Measurements from ENCODE around the gene ACTA2. TPM values are rescaled to one million over a fixed set of nuclear protein-coding genes. Genes with fewer than 3 reads are reported as not detected.

Gene ACTA2
- total RNA-seq, 1 donor from 2014 or later, result 42.4 TPM

DNA sequence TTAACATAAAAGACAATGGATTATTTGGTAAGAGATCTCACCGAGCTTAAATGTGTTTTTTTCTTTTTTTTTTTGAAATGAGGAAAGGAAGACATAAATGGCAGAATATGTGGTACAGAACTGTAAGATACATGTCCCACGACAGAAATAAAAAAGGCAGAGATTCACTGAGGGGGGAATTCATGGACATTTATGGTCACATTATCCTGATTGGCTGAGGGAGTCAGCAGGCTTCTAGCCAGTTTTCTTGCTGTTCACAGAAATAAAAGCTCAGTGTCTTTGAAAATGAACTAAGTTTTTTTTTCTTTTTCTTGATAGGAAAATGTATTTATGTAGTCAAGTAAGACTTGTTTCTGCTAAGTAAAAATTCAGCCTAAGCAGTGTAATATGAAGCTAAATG lies 29.8 kb upstream of the ACTA2 start:
- no peak for TF ChIP-seq CTCF (conservative IDR thresholded peaks at IDR 0.05; ENCODE audit: low read depth, low read length)
- no peak for DNase-seq (ENCODE audit: low read depth)
- no peak overlapping the region for H3K4me3 ChIP-seq (ENCODE audit: low read depth, low read length)

DNA sequence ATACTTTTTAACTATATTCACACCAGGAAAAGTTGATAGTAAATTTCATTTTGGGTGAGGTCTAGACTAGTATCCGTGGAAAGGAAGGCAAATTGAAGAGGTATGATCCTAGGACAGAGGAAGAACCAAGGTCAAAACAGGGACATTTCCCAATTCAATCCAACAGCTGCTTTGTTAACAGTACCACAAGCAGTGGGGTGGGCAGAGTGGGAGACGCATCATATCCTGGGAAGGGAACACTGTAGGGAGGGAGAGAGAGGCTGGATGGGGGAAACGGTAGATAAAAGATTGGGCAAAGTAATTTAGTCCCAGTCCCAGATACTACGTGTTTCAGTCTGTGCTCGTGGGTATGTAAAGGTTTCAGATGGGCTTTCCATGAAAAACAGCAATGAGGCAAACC lies 28.9 kb upstream of the ACTA2 start:
- H3K4me3 ChIP-seq (ENCODE audit: low read depth, low read length), result no peak overlapping the region
- no peak for DNase-seq (ENCODE audit: low read depth)
- TF ChIP-seq CTCF (conservative IDR thresholded peaks at IDR 0.05; ENCODE audit: low read depth, low read length), result no peak

DNA sequence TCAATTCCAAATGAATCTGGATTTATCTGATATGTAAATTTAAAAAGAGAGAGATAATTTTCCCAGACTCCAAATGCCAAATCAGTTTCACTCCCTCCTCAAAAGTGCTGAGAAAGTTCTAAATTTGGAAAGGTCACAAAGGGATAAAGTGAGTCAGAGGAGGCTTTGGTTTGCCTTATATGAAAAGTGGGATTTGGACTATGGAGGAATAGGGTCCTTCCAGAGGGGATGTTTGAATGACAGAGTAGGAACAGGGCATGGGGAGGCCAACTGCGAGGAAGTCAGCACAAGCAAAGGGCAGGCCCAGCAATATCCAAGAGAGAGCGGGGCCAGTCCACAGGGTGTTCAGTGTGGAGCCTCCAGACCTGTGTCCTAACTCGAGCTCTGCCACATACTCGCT lies 28.2 kb upstream of the ACTA2 start:
- TF ChIP-seq CTCF (conservative IDR thresholded peaks at IDR 0.05; ENCODE audit: low read depth, low read length), result no peak
- DNase-seq (ENCODE audit: low read depth), result no peak
- no peak overlapping the region for H3K4me3 ChIP-seq (ENCODE audit: low read depth, low read length)

GRCh38 chr10:88980247-88980646 lies 27.7 kb upstream of the ACTA2 start:
- no peak for TF ChIP-seq CTCF (conservative IDR thresholded peaks at IDR 0.05; ENCODE audit: low read depth, low read length)
- no peak for DNase-seq (ENCODE audit: low read depth)
- H3K4me3 ChIP-seq (ENCODE audit: low read depth, low read length), result no peak overlapping the region

DNA sequence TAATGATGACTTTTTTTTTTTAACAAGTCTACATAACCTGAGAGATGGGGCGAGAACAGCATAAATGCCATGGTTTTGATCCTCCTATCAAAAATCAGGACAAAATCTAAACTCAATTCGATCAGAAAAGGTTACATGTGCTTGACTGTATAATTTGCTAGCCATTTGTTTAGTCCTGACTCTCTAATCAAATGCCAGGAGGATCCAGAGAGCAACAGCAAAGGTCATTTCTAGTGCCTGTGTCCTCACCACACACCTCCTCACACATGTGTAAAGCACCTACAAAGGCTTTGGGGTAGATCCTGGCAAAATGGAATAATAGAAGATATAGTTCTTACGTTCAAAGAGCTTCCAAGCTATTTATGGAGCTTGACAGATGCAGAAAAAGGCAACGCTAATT lies 27.0 kb upstream of the ACTA2 start:
- H3K4me3 ChIP-seq (ENCODE audit: low read depth, low read length), result no peak overlapping the region
- DNase-seq (ENCODE audit: low read depth), result no peak
- TF ChIP-seq CTCF (conservative IDR thresholded peaks at IDR 0.05; ENCODE audit: low read depth, low read length), result no peak

- TF ChIP-seq CTCF (conservative IDR thresholded peaks at IDR 0.05; ENCODE audit: low read depth, low read length), result no peak
- H3K4me3 ChIP-seq (ENCODE audit: low read depth, low read length), result no peak overlapping the region
- DNase-seq (ENCODE audit: low read depth), result no peak
Measured at GRCh38 chr10:88979153-88979562, 26.6 kb upstream of the ACTA2 start.

GRCh38 chr10:88978463-88978862 lies 25.9 kb upstream of the ACTA2 start:
- no peak for TF ChIP-seq CTCF (conservative IDR thresholded peaks at IDR 0.05; ENCODE audit: low read depth, low read length)
- H3K4me3 ChIP-seq (ENCODE audit: low read depth, low read length), result no peak overlapping the region
- DNase-seq (ENCODE audit: low read depth), result no peak

Data from epithelial cell of proximal tubule (primary cell).